Measurements from ENCODE around the gene CLDN8. TPM values are rescaled to one million over a fixed set of nuclear protein-coding genes. Genes with fewer than 3 reads are reported as not detected.

CLDN8 gene
- total RNA-seq, 4 donors from 2014 or later, result not detected

GRCh38 chr21:30251781-30252180, 35.9 kb upstream of the CLDN8 start:
- no peaks in the 10 kb centered on the region for H3K27me3 ChIP-seq
- DNase-seq (ENCODE audit: low spot score in 2 of 2), result no peak
- no peaks in the 10 kb centered on the region for H3K36me3 ChIP-seq
- H3K9me3 ChIP-seq, result peaks cover 0 to 7% (median 0%) of the 10 kb centered on the region in 4 donors
- no peak overlapping the region for H3K4me3 ChIP-seq
- WGBS, 2 donors, result 86 to 93% methylated on average over 1 of the region's 1 CpG
- TF ChIP-seq CTCF (IDR thresholded peaks at IDR 0.05) (no peak), POLR2A (IDR thresholded peaks at IDR 0.05) (no peak), EP300 (IDR thresholded peaks at IDR 0.05) (no peak)
- H3K4me1 ChIP-seq, result no peaks in the 10 kb centered on the region
- H3K27ac ChIP-seq, result no peak overlapping the region

- Histone ChIP-seq H3K4me3 (no peak overlapping the region), H3K27ac (no peak overlapping the region), H3K27me3 (no peaks in the 10 kb centered on the region), H3K9me3 (peaks cover 0 to 7% (median 0%) of the 10 kb centered on the region in 4 donors), H3K36me3 (no peaks in the 10 kb centered on the region), H3K4me1 (no peaks in the 10 kb centered on the region)
- 34 to 59% methylated on average over 3 of the region's 3 CpGs for WGBS, 2 donors
- no peak for DNase-seq (ENCODE audit: low spot score in 2 of 2)
- no peak for TF ChIP-seq CTCF (IDR thresholded peaks at IDR 0.05)
- no peak for TF ChIP-seq POLR2A (IDR thresholded peaks at IDR 0.05)
- TF ChIP-seq EP300 (IDR thresholded peaks at IDR 0.05), result no peak
Observed at GRCh38 chr21:30249936-30250335, 34.0 kb upstream of the CLDN8 start.

- TF ChIP-seq CTCF (IDR thresholded peaks at IDR 0.05), result no peak
- no peak for TF ChIP-seq EP300 (IDR thresholded peaks at IDR 0.05)
- H3K27ac ChIP-seq, result no peak overlapping the region
- 88 to 93% methylated on average over 9 of the region's 9 CpGs for WGBS, 2 donors
- H3K27me3 ChIP-seq, result no peaks in the 10 kb centered on the region
- H3K4me1 ChIP-seq, result no peaks in the 10 kb centered on the region
- DNase-seq (ENCODE audit: low spot score in 2 of 2), result no peak
- H3K36me3 ChIP-seq, result no peaks in the 10 kb centered on the region
- H3K4me3 ChIP-seq, result no peak overlapping the region
- peaks cover 0 to 7% (median 0%) of the 10 kb centered on the region in 4 donors for H3K9me3 ChIP-seq
Observed at GRCh38 chr21:30248844-30249243, 32.9 kb upstream of the CLDN8 start.

GRCh38 chr21:30245061-30245460, 29.2 kb upstream of the CLDN8 start:
- DNase-seq (ENCODE audit: low spot score in 2 of 2), result no peak
- H3K9me3 ChIP-seq, result no peaks in the 10 kb centered on the region
- no peak overlapping the region for H3K4me3 ChIP-seq
- H3K27me3 ChIP-seq, result no peaks in the 10 kb centered on the region
- no peaks in the 10 kb centered on the region for H3K36me3 ChIP-seq
- H3K4me1 ChIP-seq, result no peaks in the 10 kb centered on the region
- H3K27ac ChIP-seq, result no peak overlapping the region
- TF ChIP-seq EP300 (IDR thresholded peaks at IDR 0.05) (no peak), CTCF (IDR thresholded peaks at IDR 0.05) (no peak), POLR2A (IDR thresholded peaks at IDR 0.05) (no peak)

GRCh38 chr21:30243691-30244090, 27.8 kb upstream of the CLDN8 start:
- Histone ChIP-seq H3K27me3 (no peaks in the 10 kb centered on the region), H3K36me3 (no peaks in the 10 kb centered on the region), H3K9me3 (no peaks in the 10 kb centered on the region), H3K4me1 (no peaks in the 10 kb centered on the region), H3K4me3 (no peak overlapping the region), H3K27ac (no peak overlapping the region)
- no peak for TF ChIP-seq EP300 (IDR thresholded peaks at IDR 0.05)
- DNase-seq (ENCODE audit: low spot score in 2 of 2), result no peak

GRCh38 chr21:30240661-30241060, 24.8 kb upstream of the CLDN8 start:
- no peak for TF ChIP-seq POLR2A (IDR thresholded peaks at IDR 0.05)
- TF ChIP-seq CTCF (IDR thresholded peaks at IDR 0.05), result no peak
- no peak for TF ChIP-seq EP300 (IDR thresholded peaks at IDR 0.05)
- no peak for DNase-seq (ENCODE audit: low spot score in 2 of 2)
- no peaks in the 10 kb centered on the region for H3K4me1 ChIP-seq
- H3K36me3 ChIP-seq, result no peaks in the 10 kb centered on the region
- no peak overlapping the region for H3K27ac ChIP-seq
- H3K27me3 ChIP-seq, result no peaks in the 10 kb centered on the region
- no peaks in the 10 kb centered on the region for H3K9me3 ChIP-seq
- 73 to 75% methylated on average over 3 of the region's 3 CpGs for WGBS, 2 donors
- no peak overlapping the region for H3K4me3 ChIP-seq
